ENCODE measurements around the gene PERP. TPM values are rescaled to one million over a fixed set of nuclear protein-coding genes. Genes with fewer than 3 reads are reported as not detected.

The PERP gene
- total RNA-seq, 1 donor from 2014 or later, result 42.1 TPM

- no peak for DNase-seq
Measured at GRCh38 chr6:138044972-138045371, 62.2 kb downstream of the PERP start.

- no peak for DNase-seq
Measured at GRCh38 chr6:138044458-138044857, 62.8 kb downstream of the PERP start.

Other genes with a start within 250 kb of the PERP start
- 19.9 TPM for gene TNFAIP3, start 240.2 kb downstream of the PERP start, total RNA-seq
- gene ARFGEF3, start 54.5 kb upstream of the PERP start, total RNA-seq, result 3.3 TPM
- not detected for gene PBOV1, start 111.1 kb upstream of the PERP start, total RNA-seq

Data from tongue (tissue), 2 donors.